ENCODE measurements around the gene DBH.

Gene DBH

GRCh38 chr9:133692364-133692985 is 56.3 kb downstream of the DBH start:
- Histone ChIP-seq H3K27ac (ENCODE audit: low read length) (no peak overlapping the region), H3K4me2 (ENCODE audit: low read length) (no peak overlapping the region), H3K36me3 (replicated peaks; ENCODE audit: low read depth, low read length) (no peaks in the 10 kb centered on the region), H3K4me1 (ENCODE audit: low read length) (no peaks in the 10 kb centered on the region), H4K20me1 (ENCODE audit: insufficient read depth, low read length) (no peaks in the 10 kb centered on the region), H2AFZ (ENCODE audit: low read depth, low read length) (no peak overlapping the region), H3K9ac (ENCODE audit: low read length) (no peak overlapping the region), H3K79me2 (ENCODE audit: low read length) (no peaks in the 10 kb centered on the region), H3K27me3 (ENCODE audit: low read depth, low read length) (peaks cover 15% of the 10 kb centered on the region), H3K4me3 (ENCODE audit: low read length) (no peak overlapping the region), H3K9me3 (ENCODE audit: insufficient read depth, low read length) (no peaks in the 10 kb centered on the region)
- TF ChIP-seq EZH2phosphoT487 (IDR thresholded peaks at IDR 0.05; ENCODE audit: low read depth) (no peak), CTCF (IDR thresholded peaks at IDR 0.05; ENCODE audit: low read depth, low read length) (no peak)

DNA sequence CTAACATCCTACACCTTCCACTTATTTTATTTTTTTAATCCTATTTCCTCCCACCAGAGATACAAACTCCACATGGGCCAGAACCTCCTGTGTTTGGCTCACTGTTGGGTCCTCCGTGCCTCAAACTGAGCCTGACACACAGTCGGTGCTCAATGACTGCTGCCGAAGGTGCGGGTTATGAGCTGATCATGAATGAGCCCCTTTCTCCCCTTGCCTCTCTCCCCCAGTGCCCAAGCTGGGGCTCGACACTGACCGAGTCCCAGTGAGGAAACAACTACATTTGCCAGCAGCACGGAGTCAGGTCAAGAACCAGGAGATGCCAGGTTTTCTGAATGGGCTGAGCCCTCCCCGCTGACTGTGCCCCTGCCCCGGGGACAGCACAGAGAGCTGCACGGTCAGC is 57.0 kb downstream of the DBH start:
- Histone ChIP-seq H3K9me3 (ENCODE audit: insufficient read depth, low read length) (no peaks in the 10 kb centered on the region), H3K4me3 (ENCODE audit: low read length) (no peak overlapping the region), H3K4me2 (ENCODE audit: low read length) (no peak overlapping the region), H3K4me1 (ENCODE audit: low read length) (no peaks in the 10 kb centered on the region), H2AFZ (ENCODE audit: low read depth, low read length) (no peak overlapping the region), H4K20me1 (ENCODE audit: insufficient read depth, low read length) (no peaks in the 10 kb centered on the region), H3K27me3 (ENCODE audit: low read depth, low read length) (peaks cover 19% of the 10 kb centered on the region), H3K79me2 (ENCODE audit: low read length) (no peaks in the 10 kb centered on the region), H3K9ac (ENCODE audit: low read length) (no peak overlapping the region), H3K27ac (ENCODE audit: low read length) (no peak overlapping the region), H3K36me3 (replicated peaks; ENCODE audit: low read depth, low read length) (no peaks in the 10 kb centered on the region)
- no peak for TF ChIP-seq EZH2phosphoT487 (IDR thresholded peaks at IDR 0.05; ENCODE audit: low read depth)
- TF ChIP-seq CTCF (IDR thresholded peaks at IDR 0.05; ENCODE audit: low read depth, low read length): no peak

GRCh38 chr9:133693703-133694529 is 57.8 kb downstream of the DBH start:
- Histone ChIP-seq H3K79me2 (ENCODE audit: low read length) (no peaks in the 10 kb centered on the region), H3K27me3 (ENCODE audit: low read depth, low read length) (peaks cover 26% of the 10 kb centered on the region), H2AFZ (ENCODE audit: low read depth, low read length) (no peak overlapping the region), H3K4me3 (ENCODE audit: low read length) (no peak overlapping the region), H3K4me1 (ENCODE audit: low read length) (no peaks in the 10 kb centered on the region), H3K27ac (ENCODE audit: low read length) (no peak overlapping the region), H3K9me3 (ENCODE audit: insufficient read depth, low read length) (no peaks in the 10 kb centered on the region), H3K4me2 (ENCODE audit: low read length) (no peak overlapping the region), H3K36me3 (replicated peaks; ENCODE audit: low read depth, low read length) (no peaks in the 10 kb centered on the region), H3K9ac (ENCODE audit: low read length) (no peak overlapping the region), H4K20me1 (ENCODE audit: insufficient read depth, low read length) (no peaks in the 10 kb centered on the region)
- no peak for TF ChIP-seq CTCF (IDR thresholded peaks at IDR 0.05; ENCODE audit: low read depth, low read length)
- TF ChIP-seq EZH2phosphoT487 (IDR thresholded peaks at IDR 0.05; ENCODE audit: low read depth): no peak

DNA sequence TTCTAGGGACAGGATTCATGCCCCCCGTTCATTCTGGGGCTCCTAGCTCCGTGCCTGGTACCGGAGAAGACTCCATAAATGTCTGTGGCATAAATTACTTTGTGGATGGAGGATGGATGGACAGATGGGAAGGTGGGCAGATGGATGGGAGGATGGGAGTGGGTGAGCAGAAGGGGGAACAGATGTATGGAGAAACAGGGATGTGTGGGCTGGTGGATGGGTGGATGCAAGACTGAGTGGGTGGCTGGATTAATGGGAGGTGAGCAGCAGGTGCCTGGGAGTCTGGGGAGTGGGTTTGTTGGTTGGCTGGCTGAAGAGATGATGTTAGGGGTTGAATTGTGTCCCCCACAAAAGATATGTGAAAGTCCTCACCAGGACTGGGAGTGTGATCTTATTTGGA is 58.5 kb downstream of the DBH start:
- H3K4me2 ChIP-seq (ENCODE audit: low read length): no peak overlapping the region
- no peaks in the 10 kb centered on the region for H4K20me1 ChIP-seq (ENCODE audit: insufficient read depth, low read length)

More for the DNA sequence above, 58.5 kb downstream of the DBH start:
- TF ChIP-seq EZH2phosphoT487 (IDR thresholded peaks at IDR 0.05; ENCODE audit: low read depth) (no peak), CTCF (IDR thresholded peaks at IDR 0.05; ENCODE audit: low read depth, low read length) (no peak)
- H2AFZ ChIP-seq (ENCODE audit: low read depth, low read length): no peak overlapping the region
- no peak overlapping the region for H3K27ac ChIP-seq (ENCODE audit: low read length)
- H3K79me2 ChIP-seq (ENCODE audit: low read length): no peaks in the 10 kb centered on the region
- H3K4me1 ChIP-seq (ENCODE audit: low read length): no peaks in the 10 kb centered on the region
- H3K36me3 ChIP-seq (replicated peaks; ENCODE audit: low read depth, low read length): no peaks in the 10 kb centered on the region
- peaks cover 26% of the 10 kb centered on the region for H3K27me3 ChIP-seq (ENCODE audit: low read depth, low read length)
- no peak overlapping the region for H3K4me3 ChIP-seq (ENCODE audit: low read length)
- no peak overlapping the region for H3K9ac ChIP-seq (ENCODE audit: low read length)
- H3K9me3 ChIP-seq (ENCODE audit: insufficient read depth, low read length): no peaks in the 10 kb centered on the region
